ENCODE data around the gene ITGA5. TPM values are rescaled to one million over a fixed set of nuclear protein-coding genes. Genes with fewer than 3 reads are reported as not detected.
A peak's percentile ranks its signal among the peaks of the same experiment; 100 is the strongest.

ITGA5 gene
- total and polyA plus RNA-seq, 9 donors = 32.6 to 100.0 (median 41.5) TPM

GRCh38 chr12:54442961-54443360 lies 23.9 kb upstream of the ITGA5 start:
- no peaks in the 10 kb centered on the region for H3K27me3 ChIP-seq
- H3K36me3 ChIP-seq = no peaks in the 10 kb centered on the region
- intact Hi-C loops (cut with DNase I) = loop anchor here in 1 of 4 donors (5.0 kb wide), 1 partner anchor 41 kb away; no protein-coding TSS in a partner anchor
- H3K9me3 ChIP-seq = no peaks in the 10 kb centered on the region
- no peaks in the 10 kb centered on the region for H3K4me1 ChIP-seq (ENCODE audit: insufficient read depth)
- TF ChIP-seq EP300 (IDR thresholded peaks at IDR 0.05) (no peak), POLR2A (IDR thresholded peaks at IDR 0.05) (no peak), CTCF (IDR thresholded peaks at IDR 0.05) (no peak)
- H3K27ac ChIP-seq = no peak overlapping the region
- no peak overlapping the region for H3K4me3 ChIP-seq
- no peak for DNase-seq
- 59 to 67% (median 64%) methylated on average over 1 of the region's 1 CpG for WGBS, 3 donors

- WGBS, 3 donors = 18 to 30% (median 27%) methylated on average over 2 of the region's 2 CpGs
- Histone ChIP-seq H3K36me3 (no peaks in the 10 kb centered on the region), H3K27me3 (no peaks in the 10 kb centered on the region), H3K27ac (no peak overlapping the region), H3K4me1 (ENCODE audit: insufficient read depth) (no peaks in the 10 kb centered on the region), H3K9me3 (no peaks in the 10 kb centered on the region), H3K4me3 (no peak overlapping the region)
- no peak for DNase-seq
- intact Hi-C loops (cut with DNase I) = loop anchor here in 1 of 4 donors (5.0 kb wide), 1 partner anchor 40 kb away; no protein-coding TSS in a partner anchor
- TF ChIP-seq POLR2A (IDR thresholded peaks at IDR 0.05) (no peak), EP300 (IDR thresholded peaks at IDR 0.05) (no peak), CTCF (IDR thresholded peaks at IDR 0.05) (no peak)
These were observed 23.0 kb upstream of the ITGA5 start for GRCh38 chr12:54442099-54442498.

- TF ChIP-seq CTCF (IDR thresholded peaks at IDR 0.05) = peak; percentile 54 to 91 (median 87)
- TF ChIP-seq EP300 (IDR thresholded peaks at IDR 0.05) = no peak
- H3K4me3 ChIP-seq = no peak overlapping the region
- H3K4me1 ChIP-seq (ENCODE audit: insufficient read depth) = no peaks in the 10 kb centered on the region
- no peak for DNase-seq
- H3K36me3 ChIP-seq = no peaks in the 10 kb centered on the region
- no peak overlapping the region for H3K27ac ChIP-seq
- H3K27me3 ChIP-seq = no peaks in the 10 kb centered on the region
- H3K9me3 ChIP-seq = no peaks in the 10 kb centered on the region
- intact Hi-C loops (cut with DNase I) = loop anchor here (1.0 to 5.0 kb wide), 3 partner anchors 37 to 42 kb away; no protein-coding TSS in a partner anchor
- 32 to 38% (median 35%) methylated on average over 10 of the region's 10 CpGs for WGBS, 3 donors
These were observed 20.6 kb upstream of the ITGA5 start for GRCh38 chr12:54439521-54440255.

- intact Hi-C loops (cut with DNase I) = loop anchor here in 3 of 4 donors (1.0 to 5.0 kb wide), 3 partner anchors 37 to 42 kb away; no protein-coding TSS in a partner anchor
- 92 to 94% (median 93%) methylated on average over 1 of the region's 1 CpG for WGBS, 3 donors
- Histone ChIP-seq H3K27me3 (no peaks in the 10 kb centered on the region), H3K4me1 (ENCODE audit: insufficient read depth) (no peaks in the 10 kb centered on the region), H3K9me3 (no peaks in the 10 kb centered on the region), H3K27ac (no peak overlapping the region), H3K4me3 (no peak overlapping the region), H3K36me3 (no peaks in the 10 kb centered on the region)
- DNase-seq = no peak
- TF ChIP-seq POLR2A (IDR thresholded peaks at IDR 0.05) (no peak), EP300 (IDR thresholded peaks at IDR 0.05) (no peak), CTCF (IDR thresholded peaks at IDR 0.05) (no peak)
These were observed 20.0 kb upstream of the ITGA5 start for GRCh38 chr12:54439096-54439495.
